C4-2B (cell line): ENCODE measurements around the gene RRP1B.

Source experiments
- H3K27ac ChIP-seq: fragments of 450-650 bp; 2 replicates; pipeline ENCODE4 v1.5.1; 2017
- CTCF ChIP-seq: fragments of 450-650 bp; conservative IDR thresholded peaks from 2 replicates; pipeline ENCODE4 v1.5.1; 2017; ENCODE audit warnings: mild to moderate bottlenecking
- ZFX ChIP-seq: fragments of 450-650 bp; IDR thresholded peaks from 2 replicates; pipeline ENCODE4 v1.6.1; 2017

The RRP1B gene

GRCh38 chr21:43737158-43737950, 78.0 kb downstream of the RRP1B start:
- TF ChIP-seq CTCF = no peak
- TF ChIP-seq ZFX = no peak
- H3K27ac ChIP-seq = no peak overlapping the region

GRCh38 chr21:43739621-43740435, 80.5 kb downstream of the RRP1B start:
- no peak for TF ChIP-seq ZFX
- TF ChIP-seq CTCF = no peak
- H3K27ac ChIP-seq = no peak overlapping the region

GRCh38 chr21:43740497-43741156, 81.3 kb downstream of the RRP1B start:
- no peak overlapping the region for H3K27ac ChIP-seq
- TF ChIP-seq CTCF (no peak), ZFX (no peak)

GRCh38 chr21:43741423-43742096, 82.2 kb downstream of the RRP1B start:
- TF ChIP-seq CTCF (no peak), ZFX (no peak)
- H3K27ac ChIP-seq = no peak overlapping the region

- H3K27ac ChIP-seq = no peak overlapping the region
- TF ChIP-seq CTCF (no peak), ZFX (no peak)
Observed at GRCh38 chr21:43743947-43744346, 84.6 kb downstream of the RRP1B start.

GRCh38 chr21:43744725-43745124, 85.4 kb downstream of the RRP1B start:
- no peak overlapping the region for H3K27ac ChIP-seq
- TF ChIP-seq CTCF (no peak), ZFX (no peak)
